Measurements from ENCODE around the gene TTC7B. TPM values are rescaled to one million over a fixed set of nuclear protein-coding genes. Genes with fewer than 3 reads are reported as not detected.

TTC7B gene
- total and polyA plus RNA-seq, 2 of the 8 experiments (the other 6 are each of a cell fraction or from before 2014, with no cell fraction given), result 23.7 to 34.0 TPM

DNA sequence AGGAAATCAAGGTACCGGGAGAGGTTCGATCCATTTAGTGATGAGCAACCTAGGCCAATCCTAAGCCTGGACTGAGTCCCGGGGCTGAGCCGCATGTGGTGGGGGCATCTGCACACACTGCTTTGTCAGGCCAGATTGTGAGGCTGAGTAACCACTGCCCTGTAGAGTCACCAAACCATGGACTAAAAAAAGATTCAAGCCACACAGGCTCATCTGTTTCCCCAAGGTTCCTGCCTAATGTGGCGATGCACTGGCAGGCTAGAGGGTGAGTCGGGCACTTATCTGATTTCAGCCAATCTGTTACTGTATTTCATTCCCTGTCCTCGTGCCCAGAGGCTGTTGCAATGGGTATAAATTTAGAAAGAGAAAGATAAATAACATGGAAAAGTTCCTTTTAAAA, 140.8 kb downstream of the TTC7B start:
- H3K27ac ChIP-seq (ENCODE audit: low read depth, low read length), result no peak overlapping the region
- no peak overlapping the region for H4K8ac ChIP-seq (ENCODE audit: extremely low read depth, insufficient read depth, low read length)
- no peak overlapping the region for H3K14ac ChIP-seq (ENCODE audit: insufficient read length)
- no peak overlapping the region for H3K9ac ChIP-seq (replicated peaks in 1 of 4; ENCODE audit: extremely low read depth in 1 of 4, low read depth in 3 of 4, low read length in 3 of 4)
- H3K27me3 ChIP-seq (replicated peaks in 1 of 4; ENCODE audit: control insufficient read depth in 3 of 4, extremely low read depth in 1 of 4, insufficient read depth in 3 of 4, low read length in 3 of 4), result no peaks in the 10 kb centered on the region
- H3K23ac ChIP-seq (ENCODE audit: insufficient read length), result no peak overlapping the region
- no peak overlapping the region for H2AFZ ChIP-seq (ENCODE audit: low read length)
- no peak overlapping the region for H2BK20ac ChIP-seq (ENCODE audit: low read length)
- DNase-seq (ENCODE audit: low read depth in 1 of 2, low spot score in 2 of 2) (no peak), FAIRE-seq (no peak)
- POLR2A ChIA-PET (ENCODE audit: partially characterized antibody), result no interaction called here
- no peak overlapping the region for H4K5ac ChIP-seq (ENCODE audit: insufficient read length, low read depth, low read length)
- H3K4me2 ChIP-seq (ENCODE audit: insufficient read depth in 1 of 2, low read depth in 2 of 2, low read length in 2 of 2), result no peak overlapping the region
- no peaks in the 10 kb centered on the region for H3K23me2 ChIP-seq (ENCODE audit: low read depth, low read length)
- H3K18ac ChIP-seq (ENCODE audit: extremely low read depth, low read length), result no peak overlapping the region
- 93% methylated on average over 7 of the region's 7 CpGs; no CpG with 5 or more reads in 1 of the 2 experiments for WGBS, 2 experiments (ENCODE audit: extremely low coverage in 1 of 2, insufficient coverage in 1 of 2, insufficient read length in 1 of 2, insufficient replicate concordance in 2 of 2, low coverage in 1 of 2, low lambda C conversion rate in 2 of 2, missing lambda C conversion rate in 1 of 2)
- CTCF ChIA-PET (ENCODE audit: partially characterized antibody), result interaction anchor here (1.1 kb wide), 1 partner anchor 22 kb away, joined by 5 read pairs; no protein-coding TSS in a partner anchor
- H3K4me1 ChIP-seq (replicated peaks in 1 of 4; ENCODE audit: control insufficient read depth in 3 of 4, insufficient read depth in 4 of 4, low read length in 3 of 4), result no peaks in the 10 kb centered on the region
- no peak overlapping the region for H2BK5ac ChIP-seq (ENCODE audit: low read depth, low read length)
- no peak overlapping the region for H3K4ac ChIP-seq (replicated peaks; ENCODE audit: insufficient read length, low read depth, low read length)
- no peak overlapping the region for H2BK15ac ChIP-seq (ENCODE audit: low read length)
- no peak overlapping the region for H2BK12ac ChIP-seq (ENCODE audit: low read depth, low read length)
- H2AK5ac ChIP-seq (ENCODE audit: low read depth, low read length), result no peak overlapping the region
- TF ChIP-seq GTF2F1 (IDR thresholded peaks at IDR 0.05; ENCODE audit: borderline replicate concordance, low read depth, low read length), result no peak
- TF ChIP-seq CTBP2 (IDR thresholded peaks at IDR 0.05; ENCODE audit: borderline replicate concordance, insufficient read depth, insufficient read length, low read length), result no peak
- no peak for TF ChIP-seq EZH2 (IDR thresholded peaks at IDR 0.05; ENCODE audit: low read depth, low read length, severe bottlenecking)
- TF ChIP-seq NANOG (IDR thresholded peaks at IDR 0.05; ENCODE audit: insufficient read depth, low read depth, low read length, poor library complexity, severe bottlenecking), result no peak
- no peak for TF ChIP-seq HDAC2 (IDR thresholded peaks at IDR 0.05; ENCODE audit: borderline replicate concordance in 1 of 2, low read depth in 2 of 2, low read length in 2 of 2)
- no peak for TF ChIP-seq PHF8 (conservative IDR thresholded peaks at IDR 0.05; ENCODE audit: low read depth, low read length)
- no peak for TF ChIP-seq CBX5 (IDR thresholded peaks at IDR 0.05; ENCODE audit: low read depth, low read length)
- TF ChIP-seq, protein P1, sequence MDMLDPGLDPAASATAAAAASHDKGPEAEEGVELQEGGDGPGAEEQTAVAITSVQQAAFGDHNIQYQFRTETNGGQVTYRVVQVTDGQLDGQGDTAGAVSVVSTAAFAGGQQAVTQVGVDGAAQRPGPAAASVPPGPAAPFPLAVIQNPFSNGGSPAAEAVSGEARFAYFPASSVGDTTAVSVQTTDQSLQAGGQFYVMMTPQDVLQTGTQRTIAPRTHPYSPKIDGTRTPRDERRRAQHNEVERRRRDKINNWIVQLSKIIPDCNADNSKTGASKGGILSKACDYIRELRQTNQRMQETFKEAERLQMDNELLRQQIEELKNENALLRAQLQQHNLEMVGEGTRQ (IDR thresholded peaks at IDR 0.05; ENCODE audit: low read length), result no peak
- no peak for TF ChIP-seq ASH2L (IDR thresholded peaks at IDR 0.05; ENCODE audit: low read length)
- TF ChIP-seq KDM1A (IDR thresholded peaks at IDR 0.05; ENCODE audit: borderline replicate concordance, low read length), result no peak
- no peak for TF ChIP-seq SIRT6 (IDR thresholded peaks at IDR 0.05; ENCODE audit: low read length)
- H3K36me3 ChIP-seq (ENCODE audit: control insufficient read depth in 2 of 4, insufficient read depth in 4 of 4, low read length in 3 of 4), result no peaks in the 10 kb centered on the region
- H2BK120ac ChIP-seq (replicated peaks; ENCODE audit: low read depth, low read length), result no peak overlapping the region
- no peaks in the 10 kb centered on the region for H3K9me3 ChIP-seq (ENCODE audit: insufficient read depth in 2 of 2, low read depth in 1 of 2, low read length in 1 of 2)
- no peaks in the 10 kb centered on the region for H3K79me2 ChIP-seq (ENCODE audit: control insufficient read depth in 1 of 2, insufficient read depth in 2 of 2, low read length in 2 of 2)
- H3K79me1 ChIP-seq (ENCODE audit: low read depth, low read length), result peaks cover 2% of the 10 kb centered on the region; the same call in 1 of the 2 replicates
- H3K4me3 ChIP-seq (ENCODE audit: extremely low read depth in 1 of 4, insufficient read depth in 2 of 4, low read depth in 3 of 4, low read length in 4 of 4), result no peak overlapping the region
- no peak overlapping the region for H4K91ac ChIP-seq (replicated peaks; ENCODE audit: insufficient read length, low read length)
- H3K56ac ChIP-seq (replicated peaks; ENCODE audit: insufficient read length, low read depth, low read length), result no peak overlapping the region
- H4K20me1 ChIP-seq (replicated peaks in 1 of 2; ENCODE audit: control insufficient read depth in 1 of 2, insufficient read depth in 2 of 2, low read length in 2 of 2), result no peaks in the 10 kb centered on the region
